ENCODE data around the gene RFESD.
"Not testable (repeated sequence)": the region's sequence is repeated elsewhere in the genome, so short reads cannot be mapped to it uniquely, and the experiment has no call there.

RFESD gene

GRCh38 chr5:95667061-95667618, 20.6 kb downstream of the RFESD start:
- no peak for DNase-seq (ENCODE audit: low spot score)

- DNase-seq (ENCODE audit: low spot score), result no peak
These were observed 21.1 kb downstream of the RFESD start for GRCh38 chr5:95667678-95668077.

- DNase-seq (ENCODE audit: low spot score), result no peak
These were observed 21.6 kb downstream of the RFESD start for GRCh38 chr5:95668216-95668615.

- DNase-seq (ENCODE audit: low spot score), result no peak
These were observed 22.2 kb downstream of the RFESD start for GRCh38 chr5:95668728-95669127.

GRCh38 chr5:95669540-95669939, 23.0 kb downstream of the RFESD start:
- DNase-seq (ENCODE audit: low spot score), result no peak

- DNase-seq (ENCODE audit: low spot score), result no peak
These were observed 23.4 kb downstream of the RFESD start for GRCh38 chr5:95669985-95670384.

- no peak for DNase-seq (ENCODE audit: low spot score)
These were observed 24.0 kb downstream of the RFESD start for GRCh38 chr5:95670568-95670967.

GRCh38 chr5:95671826-95672225, 25.2 kb downstream of the RFESD start:
- DNase-seq (ENCODE audit: low spot score), result no peak

- no peak for DNase-seq (ENCODE audit: low spot score)
These were observed 26.1 kb downstream of the RFESD start for GRCh38 chr5:95672641-95673040.

GRCh38 chr5:95673081-95673480, 26.5 kb downstream of the RFESD start:
- no peak for DNase-seq (ENCODE audit: low spot score)

- no peak for DNase-seq (ENCODE audit: low spot score)
These were observed 36.3 kb downstream of the RFESD start, which contains the start of gene SPATA9 for GRCh38 chr5:95682891-95683290. TSS of gene SPATA9 (minus strand) at chr5:95682991. CDS start at chr5:95682854, 137 bp downstream.

GRCh38 chr5:95684361-95684760, 37.8 kb downstream of the RFESD start:
- no peak for DNase-seq (ENCODE audit: low spot score)

GRCh38 chr5:95686651-95687050, 40.1 kb downstream of the RFESD start:
- DNase-seq (ENCODE audit: low spot score), result no peak

GRCh38 chr5:95689680-95690079, 43.1 kb downstream of the RFESD start:
- DNase-seq (ENCODE audit: low spot score), result no peak

GRCh38 chr5:95690333-95690732, 43.8 kb downstream of the RFESD start:
- no peak for DNase-seq (ENCODE audit: low spot score)

- no peak for DNase-seq (ENCODE audit: low spot score)
These were observed 51.5 kb downstream of the RFESD start for GRCh38 chr5:95697781-95698681.

GRCh38 chr5:95699337-95699736, 52.8 kb downstream of the RFESD start:
- no peak for DNase-seq (ENCODE audit: low spot score)

- no peak for DNase-seq (ENCODE audit: low spot score)
These were observed 54.5 kb downstream of the RFESD start for GRCh38 chr5:95701074-95701473.

- peak; percentile 32 for DNase-seq (ENCODE audit: low spot score)
These were observed 57.6 kb downstream of the RFESD start for GRCh38 chr5:95704150-95704549.

- DNase-seq (ENCODE audit: low spot score), result not testable (repeated sequence)
These were observed 59.6 kb downstream of the RFESD start for GRCh38 chr5:95706196-95706595.

- no peak for DNase-seq (ENCODE audit: low spot score)
These were observed 60.5 kb downstream of the RFESD start for GRCh38 chr5:95707055-95707454.

Data from D341Med (cell line).